OCI-LY3 (cell line): ENCODE results near the gene CYP2W1.

Source experiments
- CTCF ChIP-seq: fragments of 200-600, 300-600 bp; sonication (generic); IDR thresholded peaks from 2 replicates; pipeline ENCODE4 v1.5.1; 2014; ENCODE audit warnings: antibody characterized with exemption, low read length, low read depth
- EZH2phosphoT487 ChIP-seq: fragments of 200-600 bp; shearing (Covaris generic); IDR thresholded peaks from 2 replicates; pipeline ENCODE4 v1.6.1; 2018; ENCODE audit warnings: antibody characterized with exemption, mixed run types, low read depth

GRCh38 chr7:1028044-1028770, 45.2 kb downstream of the CYP2W1 start:
- TF ChIP-seq CTCF (no peak), EZH2phosphoT487 (no peak)
